ENCODE measurements around the gene LRRC8B. TPM values are rescaled to one million over a fixed set of nuclear protein-coding genes. Genes with fewer than 3 reads are reported as not detected.
"Not testable (repeated sequence)": the region's sequence is repeated elsewhere in the genome, so short reads cannot be mapped to it uniquely, and the experiment has no call there.

Gene LRRC8B
- total and polyA plus RNA-seq, 2 of the 13 experiments (the other 11 are each of a cell fraction or from before 2014, with no cell fraction given): 4.9 to 7.6 TPM

DNA sequence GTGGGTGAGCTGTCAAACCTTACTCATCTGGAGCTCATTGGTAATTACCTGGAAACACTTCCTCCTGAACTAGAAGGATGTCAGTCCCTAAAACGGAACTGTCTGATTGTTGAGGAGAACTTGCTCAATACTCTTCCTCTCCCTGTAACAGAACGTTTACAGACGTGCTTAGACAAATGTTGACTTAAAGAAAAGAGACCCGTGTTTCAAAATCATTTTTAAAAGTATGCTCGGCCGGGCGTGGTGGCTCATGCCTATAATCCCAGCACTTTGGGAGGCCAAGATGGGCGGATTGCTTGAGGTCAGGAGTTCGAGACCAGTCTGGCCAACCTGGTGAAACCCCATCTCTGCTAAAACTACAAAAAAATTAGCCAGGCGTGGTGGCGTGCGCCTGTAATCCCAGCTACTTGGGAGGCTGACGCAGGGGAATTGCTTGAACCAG is 68.3 kb downstream of the LRRC8B start (continued):
- peak; percentile 42; the same call in 1 of the 2 replicates for TF ChIP-seq DMAP1 (CRISPR knock-in tag; IDR thresholded peaks at IDR 0.05)
- TF ChIP-seq ZKSCAN8 (CRISPR knock-in tag; IDR thresholded peaks at IDR 0.05; ENCODE audit: borderline replicate concordance): 0 out of 2 replicates have a peak, but pooled peaks have one; percentile 36
- peak; percentile 92 for TF ChIP-seq RCOR2 (CRISPR knock-in tag; IDR thresholded peaks at IDR 0.05)
- TF ChIP-seq MEIS1 (CRISPR knock-in tag; IDR thresholded peaks at IDR 0.05; ENCODE audit: borderline replicate concordance): 0 out of 2 replicates have a peak, but pooled peaks have one; percentile 42
- TF ChIP-seq, protein P1, sequence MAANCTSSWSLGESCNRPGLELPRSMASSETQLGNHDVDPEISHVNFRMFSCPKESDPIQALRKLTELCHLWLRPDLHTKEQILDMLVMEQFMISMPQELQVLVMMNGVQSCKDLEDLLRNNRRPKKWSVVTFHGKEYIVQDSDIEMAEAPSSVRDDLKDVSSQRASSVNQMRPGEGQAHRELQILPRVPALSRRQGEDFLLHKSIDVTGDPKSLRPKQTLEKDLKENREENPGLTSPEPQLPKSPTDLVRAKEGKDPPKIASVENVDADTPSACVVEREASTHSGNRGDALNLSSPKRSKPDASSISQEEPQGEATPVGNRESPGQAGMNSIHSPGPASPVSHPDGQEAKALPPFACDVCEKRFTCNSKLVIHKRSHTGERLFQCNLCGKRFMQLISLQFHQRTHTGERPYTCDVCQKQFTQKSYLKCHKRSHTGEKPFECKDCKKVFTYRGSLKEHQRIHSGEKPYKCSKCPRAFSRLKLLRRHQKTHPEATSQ (CRISPR knock-in tag; IDR thresholded peaks at IDR 0.05; ENCODE audit: borderline replicate concordance): peak; percentile 60; the same call in 1 of the 2 replicates
- TF ChIP-seq SAP130 (CRISPR knock-in tag; IDR thresholded peaks at IDR 0.05; ENCODE audit: low read depth): peak; percentile 78
- TF ChIP-seq, protein P2, sequence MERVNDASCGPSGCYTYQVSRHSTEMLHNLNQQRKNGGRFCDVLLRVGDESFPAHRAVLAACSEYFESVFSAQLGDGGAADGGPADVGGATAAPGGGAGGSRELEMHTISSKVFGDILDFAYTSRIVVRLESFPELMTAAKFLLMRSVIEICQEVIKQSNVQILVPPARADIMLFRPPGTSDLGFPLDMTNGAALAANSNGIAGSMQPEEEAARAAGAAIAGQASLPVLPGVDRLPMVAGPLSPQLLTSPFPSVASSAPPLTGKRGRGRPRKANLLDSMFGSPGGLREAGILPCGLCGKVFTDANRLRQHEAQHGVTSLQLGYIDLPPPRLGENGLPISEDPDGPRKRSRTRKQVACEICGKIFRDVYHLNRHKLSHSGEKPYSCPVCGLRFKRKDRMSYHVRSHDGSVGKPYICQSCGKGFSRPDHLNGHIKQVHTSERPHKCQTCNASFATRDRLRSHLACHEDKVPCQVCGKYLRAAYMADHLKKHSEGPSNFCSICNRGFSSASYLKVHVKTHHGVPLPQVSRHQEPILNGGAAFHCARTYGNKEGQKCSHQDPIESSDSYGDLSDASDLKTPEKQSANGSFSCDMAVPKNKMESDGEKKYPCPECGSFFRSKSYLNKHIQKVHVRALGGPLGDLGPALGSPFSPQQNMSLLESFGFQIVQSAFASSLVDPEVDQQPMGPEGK (CRISPR knock-in tag; IDR thresholded peaks at IDR 0.05): peak; percentile 33; the same call in 1 of the 2 replicates
- TF ChIP-seq ZNF280D (CRISPR knock-in tag; IDR thresholded peaks at IDR 0.05): peak; percentile 83; the same call in 1 of the 2 replicates
- TF ChIP-seq CREB1, LCORL, FOXP1 (IDR thresholded peaks at IDR 0.05): not testable (repeated sequence)
- peak; percentile 52; the same call in 1 of the 2 replicates for TF ChIP-seq CREB1 (CRISPR knock-in tag; IDR thresholded peaks at IDR 0.05)
- TF ChIP-seq POGZ (CRISPR knock-in tag; IDR thresholded peaks at IDR 0.05): peak; percentile 90
- TF ChIP-seq CCDC6 (CRISPR knock-in tag; IDR thresholded peaks at IDR 0.05): peak; percentile 56; the same call in 1 of the 2 replicates
- peak; percentile 68; the same call in 1 of the 2 replicates for TF ChIP-seq ZNF644 (CRISPR knock-in tag; IDR thresholded peaks at IDR 0.05; ENCODE audit: low read depth)
- TF ChIP-seq ZNF460 (CRISPR knock-in tag; IDR thresholded peaks at IDR 0.05; ENCODE audit: borderline replicate concordance): peak; percentile 70; the same call in 1 of the 2 replicates
- peak; percentile 74 for TF ChIP-seq NCOA2 (CRISPR knock-in tag; IDR thresholded peaks at IDR 0.05)
- 0 out of 2 replicates have a peak, but pooled peaks have one; percentile 29 for TF ChIP-seq ZNF792 (CRISPR knock-in tag; IDR thresholded peaks at IDR 0.05)
- peak; percentile 44; the same call in 1 of the 2 replicates for TF ChIP-seq MED1 (CRISPR knock-in tag; IDR thresholded peaks at IDR 0.05)
- TF ChIP-seq LCORL (CRISPR knock-in tag; IDR thresholded peaks at IDR 0.05): peak; percentile 71
- peak; percentile 76 for TF ChIP-seq PHF21A (CRISPR knock-in tag; IDR thresholded peaks at IDR 0.05)
- TF ChIP-seq ZNF878 (CRISPR knock-in tag; IDR thresholded peaks at IDR 0.05): peak; percentile 51; the same call in 1 of the 2 replicates
- peak; percentile 39; the same call in 1 of the 2 replicates for TF ChIP-seq FOXP1 (CRISPR knock-in tag; IDR thresholded peaks at IDR 0.05)
- TF ChIP-seq ETV5 (CRISPR knock-in tag; IDR thresholded peaks at IDR 0.05; ENCODE audit: borderline replicate concordance): peak; percentile 83; the same call in 1 of the 2 replicates
- TF ChIP-seq NR2F6 (IDR thresholded peaks at IDR 0.05): peak; percentile 45; the same call in 1 of the 2 replicates
- peak; percentile 50 for TF ChIP-seq NR2F6 (CRISPR knock-in tag; IDR thresholded peaks at IDR 0.05)
